Raji (cell line): ENCODE results near the gene FGFR1OP2.

ENCODE experiments used
- POLR2A ChIP-seq: IDR thresholded peaks from 2 replicates; pipeline ENCODE4 v1.6.1; 2011; ENCODE audit warnings: low read depth, low read length, control low read depth; ENCODE audit not compliant: insufficient read depth

FGFR1OP2 gene

GRCh38 chr12:27012239-27012981 lies 74.1 kb downstream of the FGFR1OP2 start:
- no peak for TF ChIP-seq POLR2A

- TF ChIP-seq POLR2A = no peak
Measured at GRCh38 chr12:27012982-27013255, 74.6 kb downstream of the FGFR1OP2 start.

- no peak for TF ChIP-seq POLR2A
Measured at GRCh38 chr12:27013611-27014084, 75.4 kb downstream of the FGFR1OP2 start.

GRCh38 chr12:27014085-27014858 lies 76.0 kb downstream of the FGFR1OP2 start, which contains the start of gene TM7SF3:
TM7SF3 (minus strand) TSS chr12:27014384; CDS start chr12:27014168, 216 bp downstream.
- peak; percentile 81 for TF ChIP-seq POLR2A

- no peak for TF ChIP-seq POLR2A
Measured at GRCh38 chr12:27014859-27015729, 76.8 kb downstream of the FGFR1OP2 start.

- no peak for TF ChIP-seq POLR2A
Measured at GRCh38 chr12:27015730-27016076, 77.4 kb downstream of the FGFR1OP2 start.
